NCI-H187 (cell line): Measurements from ENCODE around the gene RYR2.
"Not testable (repeated sequence)": the region's sequence is repeated elsewhere in the genome, so short reads cannot be mapped to it uniquely, and the experiment has no call there.

Experiments used
- DNase-seq, 2 experiments: peaks; one replicate each; lab custom pipeline; 2025; lab: John Stamatoyannopoulos, UW

Gene RYR2

GRCh38 chr1:237566581-237566980, 524.6 kb downstream of the RYR2 start:
- DNase-seq: no peak

DNA sequence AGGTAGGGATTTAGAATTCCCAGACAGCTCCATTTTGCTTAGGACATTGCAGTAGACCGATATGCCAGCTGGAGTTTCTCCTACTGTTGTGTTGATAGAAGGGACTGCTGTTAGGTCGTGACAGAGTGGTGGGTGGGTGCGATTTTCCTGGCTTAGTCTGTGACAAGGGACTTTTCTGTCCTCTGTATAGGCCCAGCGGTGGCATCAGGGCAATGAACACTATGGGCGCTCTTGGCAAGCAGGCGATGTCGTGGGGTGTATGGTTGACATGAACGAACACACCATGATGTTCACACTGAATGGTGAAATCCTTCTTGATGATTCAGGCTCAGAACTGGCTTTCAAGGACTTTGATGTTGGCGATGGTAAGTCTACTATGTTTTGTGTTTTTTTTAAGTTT, 527.0 kb downstream of the RYR2 start:
- no peak for DNase-seq

DNA sequence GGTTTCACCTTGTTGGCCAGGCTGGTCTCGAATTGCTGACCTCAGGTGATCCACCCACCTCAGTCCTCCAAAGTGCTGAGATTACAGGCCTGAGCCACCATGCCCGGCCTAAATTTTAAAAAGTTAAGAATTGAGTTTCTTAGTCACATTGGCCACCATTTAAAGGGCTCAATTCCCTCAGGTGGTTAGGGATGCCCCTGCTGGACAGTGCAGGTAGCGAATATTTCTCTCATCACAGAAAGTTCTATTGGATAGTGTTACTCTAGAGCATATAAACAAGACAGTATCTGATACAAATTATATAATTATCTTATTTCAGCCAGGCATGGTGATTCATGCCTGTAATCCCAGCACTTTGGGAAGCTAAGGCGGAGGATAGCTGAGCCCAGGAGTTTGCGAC, 528.5 kb downstream of the RYR2 start:
- no peak for DNase-seq

- no peak for DNase-seq
Measured at GRCh38 chr1:237574536-237574935, 532.6 kb downstream of the RYR2 start.

GRCh38 chr1:237578540-237578939, 536.6 kb downstream of the RYR2 start:
- DNase-seq: no peak

GRCh38 chr1:237580726-237581125, 538.7 kb downstream of the RYR2 start:
- no peak for DNase-seq

GRCh38 chr1:237583270-237583669, 541.3 kb downstream of the RYR2 start:
- no peak for DNase-seq

GRCh38 chr1:237583756-237584155, 541.8 kb downstream of the RYR2 start:
- no peak for DNase-seq

GRCh38 chr1:237590386-237590785, 548.4 kb downstream of the RYR2 start:
- no peak for DNase-seq

DNA sequence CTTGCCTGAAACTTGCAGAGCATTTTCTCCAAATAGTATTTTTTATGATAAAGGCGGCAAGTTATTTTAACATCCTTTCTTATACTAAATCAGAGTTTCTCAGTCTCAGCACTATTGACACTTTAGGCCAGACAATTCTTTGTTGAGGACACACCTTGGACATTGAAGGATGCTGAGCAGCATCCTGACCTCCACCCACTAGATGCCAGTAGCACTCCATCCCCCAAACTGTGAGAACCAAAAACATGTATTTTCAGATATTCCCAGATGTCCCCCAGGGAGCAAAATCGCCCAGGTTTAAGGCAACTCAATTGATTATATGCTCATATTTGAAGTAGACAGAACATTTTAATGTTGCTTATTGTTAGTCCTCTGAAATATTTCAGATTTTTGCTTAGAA, 549.4 kb downstream of the RYR2 start:
- DNase-seq: no peak

GRCh38 chr1:237603036-237603568, 561.1 kb downstream of the RYR2 start:
- DNase-seq: not testable (repeated sequence)

GRCh38 chr1:237608433-237608832, 566.4 kb downstream of the RYR2 start:
- no peak for DNase-seq

GRCh38 chr1:237610157-237610556, 568.2 kb downstream of the RYR2 start:
- no peak for DNase-seq

GRCh38 chr1:237613984-237614383, 572.0 kb downstream of the RYR2 start:
- DNase-seq: no peak

GRCh38 chr1:237619553-237619952, 577.6 kb downstream of the RYR2 start:
- DNase-seq: no peak

- DNase-seq: no peak
Measured at GRCh38 chr1:237634922-237635321, 592.9 kb downstream of the RYR2 start.

- no peak for DNase-seq
Measured at GRCh38 chr1:237638555-237638954, 596.6 kb downstream of the RYR2 start.

GRCh38 chr1:237640011-237640671, 598.2 kb downstream of the RYR2 start:
- DNase-seq: no peak

DNA sequence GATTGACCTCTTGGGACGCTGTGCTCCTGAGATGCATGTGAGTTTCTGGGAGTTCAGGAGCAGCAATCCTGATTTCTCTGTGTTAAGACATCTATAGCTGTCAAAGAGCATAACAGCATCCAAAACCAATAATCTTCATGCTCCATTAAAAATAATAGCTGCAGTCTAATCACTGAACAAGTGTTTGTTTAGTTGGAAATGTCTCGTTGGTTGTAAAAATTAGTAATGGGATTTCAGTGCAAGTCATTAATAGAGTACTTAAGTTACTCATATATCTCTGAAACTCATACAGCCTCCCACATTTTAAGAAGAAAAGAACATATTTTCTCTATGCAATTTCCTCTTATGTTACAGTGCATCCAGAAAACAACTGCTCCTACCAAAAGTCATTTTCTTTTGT, 599.0 kb downstream of the RYR2 start:
- no peak for DNase-seq

GRCh38 chr1:237650809-237651208, 608.8 kb downstream of the RYR2 start:
- DNase-seq: no peak

DNA sequence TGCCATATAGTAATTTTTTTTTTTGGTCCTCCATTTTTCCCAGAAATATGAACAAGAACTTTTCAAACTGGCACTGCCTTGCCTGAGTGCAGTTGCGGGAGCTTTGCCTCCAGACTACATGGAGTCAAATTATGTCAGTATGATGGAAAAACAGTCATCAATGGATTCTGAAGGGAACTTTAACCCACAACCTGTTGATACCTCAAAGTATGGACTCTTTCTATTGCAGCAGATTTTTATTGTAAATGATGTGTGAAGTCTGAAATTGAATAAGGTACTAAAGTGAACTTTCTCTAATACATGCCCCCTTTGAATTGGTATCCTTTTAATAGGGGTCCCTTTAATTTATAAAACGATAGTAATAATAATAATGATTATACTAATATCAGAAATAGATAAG, 613.8 kb downstream of the RYR2 start:
- no peak for DNase-seq

- no peak for DNase-seq
Measured at GRCh38 chr1:237664348-237664747, 622.4 kb downstream of the RYR2 start.

DNA sequence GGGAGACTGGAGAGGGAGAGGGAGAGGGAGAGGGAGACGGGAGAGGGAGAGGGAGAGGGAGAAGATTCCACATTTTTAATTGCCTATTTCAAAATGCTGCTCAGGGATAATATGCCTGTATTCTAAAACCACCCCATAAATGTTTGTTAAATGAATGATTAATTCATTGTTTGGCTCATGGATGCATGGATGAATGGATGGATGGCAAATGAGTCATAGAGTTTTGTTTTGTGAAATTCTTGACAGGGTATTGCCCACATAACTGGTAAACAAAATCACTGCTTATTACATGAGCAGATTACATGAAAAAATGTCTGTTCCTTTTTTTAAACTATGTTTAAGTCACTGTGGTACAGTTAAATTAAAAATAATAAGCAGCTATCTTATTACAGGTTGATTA, 628.3 kb downstream of the RYR2 start:
- DNase-seq: no peak

DNA sequence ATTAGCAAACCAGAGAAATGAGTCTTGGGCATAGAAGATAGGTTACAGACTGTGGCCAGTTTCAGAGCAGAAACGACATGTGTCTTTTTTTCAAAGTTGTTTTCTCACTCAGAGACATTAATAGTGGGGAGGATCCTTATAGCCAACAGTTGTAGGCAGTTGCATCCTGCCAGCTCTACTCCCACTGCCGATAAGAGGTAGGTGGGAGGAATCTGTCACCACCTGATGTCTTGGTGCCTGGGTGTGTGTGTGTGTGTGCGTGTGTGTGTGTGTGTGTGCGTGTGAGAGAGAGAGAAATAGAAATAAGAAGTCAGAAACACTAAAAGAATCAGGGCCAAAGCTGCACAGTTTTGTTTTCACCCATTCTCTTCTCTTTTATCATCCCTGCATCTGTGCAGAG, 629.3 kb downstream of the RYR2 start:
- no peak for DNase-seq
